Prostate gland (tissue), 2 donors: ENCODE data around the gene C5orf63. TPM values are rescaled to one million over a fixed set of nuclear protein-coding genes. Genes with fewer than 3 reads are reported as not detected.

ENCODE experiments used
- DNase-seq: peaks from one replicate; pipeline ENCODE4 v3.0.0-alpha.2; 2019; ENCODE audit warnings: low spot score
- H3K27ac ChIP-seq, 2 donors: fragments of 200-600 bp; sonication (generic); 2 replicates each; pipeline ENCODE4 v1.5.1; 2017 to 2019
- H3K27me3 ChIP-seq: fragments of 200-600 bp; sonication (generic); replicated peaks from 2 replicates; pipeline ENCODE4 v1.5.1; 2019; ENCODE audit not compliant: insufficient read depth
- H3K36me3 ChIP-seq, 2 donors: fragments of 200-600 bp; sonication (generic); 1 replicate in 1 of 2; 2 replicates in 1 of 2; pipeline versions ENCODE4 v1.5.1 to v1.8.1; 2017 to 2019
- H3K4me1 ChIP-seq: fragments of 200-600 bp; sonication (generic); replicated peaks from 2 replicates; pipeline ENCODE4 v1.5.1; 2019
- H3K4me3 ChIP-seq, 2 donors: fragments of 200-600 bp; sonication (generic); 2 replicates each; pipeline ENCODE4 v1.5.1; 2017 to 2019
- H3K9me3 ChIP-seq: fragments of 200-600 bp; sonication (generic); 2 replicates; pipeline ENCODE4 v1.5.1; 2017
- POLR2A ChIP-seq: fragments of 450-650 bp; IDR thresholded peaks from one replicate; pipeline ENCODE4 v1.6.1; 2016; ENCODE audit warnings: antibody characterized with exemption, mild to moderate bottlenecking
- POLR2AphosphoS5 ChIP-seq: sonication (generic); formaldehyde crosslinking; IDR thresholded peaks from one replicate; pipeline ENCODE4 v1.6.1; 2017; ENCODE audit warnings: antibody characterized with exemption
- WGBS: methylation state at CpG from one replicate; pipeline ENCODE4 v1.1.5; 2018; 5-methylcytosine and 5-hydroxymethylcytosine counted together
- intact Hi-C: fragments of 100-400 bp; cut with DNase I; formaldehyde crosslinking; loops from one replicate; pipeline ENCODE4 v1.14.2; 2022
- total RNA-seq, 2 donors: library from RNA; depleted of rRNA; stranded (reverse); fragments of >200 nt; gene quantifications; one replicate each; pipeline ENCODE4 v1.1.0, GENCODE V29; 2016
- TF ChIP-seq, protein P1 (sequence below), 4 experiments: fragments of 200-600 bp in 2 of 4; fragments of 450-650 bp in 2 of 4; sonication (generic) in 2 of 4; IDR thresholded peaks; 1 replicate in 3 of 4; 2 replicates in 1 of 4; pipeline ENCODE4 v1.5.1; 2016 to 2019; ENCODE audit warnings: antibody characterized with exemption in 4 of 4, mild to moderate bottlenecking in 2 of 4, moderate library complexity in 2 of 4

The C5orf63 gene
- total RNA-seq, 2 donors from 2014 or later, result 1.5 to 14.9 TPM

DNA sequence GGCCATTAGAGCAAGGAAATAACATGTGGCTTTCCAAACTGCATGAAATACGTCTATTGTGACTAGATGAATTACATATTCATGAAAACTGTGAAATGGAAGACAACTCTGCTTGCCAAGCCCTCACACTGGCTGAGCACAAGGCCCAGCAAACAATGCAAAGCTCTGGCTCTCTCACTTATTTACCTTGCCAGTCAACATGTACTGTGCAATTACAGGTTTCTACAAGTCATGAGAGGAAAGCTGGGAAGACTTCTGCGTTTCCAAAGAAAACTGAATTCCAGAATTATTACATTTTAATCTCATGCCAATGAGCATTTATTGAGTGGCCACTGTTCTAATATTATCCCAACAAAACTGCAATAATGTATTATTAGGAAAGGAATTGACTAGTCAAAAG, 12.1 kb upstream of the C5orf63 start:
- H3K4me3 ChIP-seq, result no peak overlapping the region
- H3K27ac ChIP-seq, result no peak overlapping the region
- H3K9me3 ChIP-seq, result no peaks in the 10 kb centered on the region
- intact Hi-C loops, result no loop called here
- 41% methylated on average over 2 of the region's 2 CpGs for WGBS
- DNase-seq, result no peak
- TF ChIP-seq POLR2A (no peak), POLR2AphosphoS5 (no peak)
- TF ChIP-seq, protein P1, sequence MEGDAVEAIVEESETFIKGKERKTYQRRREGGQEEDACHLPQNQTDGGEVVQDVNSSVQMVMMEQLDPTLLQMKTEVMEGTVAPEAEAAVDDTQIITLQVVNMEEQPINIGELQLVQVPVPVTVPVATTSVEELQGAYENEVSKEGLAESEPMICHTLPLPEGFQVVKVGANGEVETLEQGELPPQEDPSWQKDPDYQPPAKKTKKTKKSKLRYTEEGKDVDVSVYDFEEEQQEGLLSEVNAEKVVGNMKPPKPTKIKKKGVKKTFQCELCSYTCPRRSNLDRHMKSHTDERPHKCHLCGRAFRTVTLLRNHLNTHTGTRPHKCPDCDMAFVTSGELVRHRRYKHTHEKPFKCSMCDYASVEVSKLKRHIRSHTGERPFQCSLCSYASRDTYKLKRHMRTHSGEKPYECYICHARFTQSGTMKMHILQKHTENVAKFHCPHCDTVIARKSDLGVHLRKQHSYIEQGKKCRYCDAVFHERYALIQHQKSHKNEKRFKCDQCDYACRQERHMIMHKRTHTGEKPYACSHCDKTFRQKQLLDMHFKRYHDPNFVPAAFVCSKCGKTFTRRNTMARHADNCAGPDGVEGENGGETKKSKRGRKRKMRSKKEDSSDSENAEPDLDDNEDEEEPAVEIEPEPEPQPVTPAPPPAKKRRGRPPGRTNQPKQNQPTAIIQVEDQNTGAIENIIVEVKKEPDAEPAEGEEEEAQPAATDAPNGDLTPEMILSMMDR (IDR thresholded peaks at IDR 0.05), result no peak
- H3K4me1 ChIP-seq, result no peaks in the 10 kb centered on the region
- H3K27me3 ChIP-seq, result no peaks in the 10 kb centered on the region
- H3K36me3 ChIP-seq, result no peaks in the 10 kb centered on the region

DNA sequence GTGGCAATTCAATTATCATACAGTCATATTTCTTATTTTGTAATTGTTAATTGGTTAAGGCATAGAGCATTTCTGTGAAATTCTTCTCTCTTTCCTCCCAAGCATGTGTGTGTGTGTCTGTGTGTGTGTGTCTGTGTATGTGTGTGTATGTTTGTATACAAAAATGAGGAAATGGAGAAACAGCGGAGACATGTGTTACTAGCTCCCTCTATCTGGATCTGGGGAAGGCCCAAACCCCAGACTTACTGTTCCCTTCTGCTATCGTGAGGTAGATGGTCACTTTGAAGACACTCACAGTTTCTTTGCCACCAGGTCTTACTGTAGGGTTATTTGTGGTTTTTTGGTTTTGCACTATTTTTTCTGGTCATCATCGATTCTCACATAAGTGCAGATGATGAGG, 11.4 kb upstream of the C5orf63 start:
- no peak for DNase-seq
- WGBS, result 90% methylated on average over 3 of the region's 3 CpGs
- Histone ChIP-seq H3K9me3 (no peaks in the 10 kb centered on the region), H3K4me3 (no peak overlapping the region), H3K27ac (no peak overlapping the region), H3K36me3 (no peaks in the 10 kb centered on the region), H3K27me3 (no peaks in the 10 kb centered on the region), H3K4me1 (no peaks in the 10 kb centered on the region)
- intact Hi-C loops, result no loop called here
- TF ChIP-seq POLR2AphosphoS5 (no peak), POLR2A (no peak)
- TF ChIP-seq, protein P1 (IDR thresholded peaks at IDR 0.05), result no peak

DNA sequence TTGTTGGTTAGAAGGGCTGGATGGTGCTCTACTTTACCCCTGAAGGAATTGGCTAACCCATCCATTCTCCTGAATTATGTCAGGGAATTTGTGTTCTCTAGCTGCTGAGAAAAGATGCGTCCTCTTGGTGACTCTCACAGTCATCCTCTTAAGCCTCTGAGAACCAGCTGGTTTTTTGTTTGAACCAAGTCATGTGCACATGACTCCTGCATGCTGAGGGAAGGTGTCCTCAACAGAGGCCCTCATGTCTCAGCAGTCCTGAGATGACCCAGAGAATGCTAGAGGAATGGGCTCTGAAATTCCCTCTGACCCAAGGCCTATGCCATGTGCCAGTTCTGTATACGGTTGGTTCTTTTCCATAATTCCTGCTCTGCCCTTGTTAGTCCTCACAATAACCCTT, 10.4 kb upstream of the C5orf63 start:
- intact Hi-C loops, result no loop called here
- TF ChIP-seq POLR2A (no peak), POLR2AphosphoS5 (no peak)
- TF ChIP-seq, protein P1 (IDR thresholded peaks at IDR 0.05), result no peak
- H3K4me1 ChIP-seq, result no peaks in the 10 kb centered on the region
- H3K36me3 ChIP-seq, result no peaks in the 10 kb centered on the region
- no peak overlapping the region for H3K4me3 ChIP-seq
- no peak for DNase-seq
- 100% methylated on average over 2 of the region's 2 CpGs for WGBS
- no peak overlapping the region for H3K27ac ChIP-seq
- no peaks in the 10 kb centered on the region for H3K9me3 ChIP-seq
- no peaks in the 10 kb centered on the region for H3K27me3 ChIP-seq

DNA sequence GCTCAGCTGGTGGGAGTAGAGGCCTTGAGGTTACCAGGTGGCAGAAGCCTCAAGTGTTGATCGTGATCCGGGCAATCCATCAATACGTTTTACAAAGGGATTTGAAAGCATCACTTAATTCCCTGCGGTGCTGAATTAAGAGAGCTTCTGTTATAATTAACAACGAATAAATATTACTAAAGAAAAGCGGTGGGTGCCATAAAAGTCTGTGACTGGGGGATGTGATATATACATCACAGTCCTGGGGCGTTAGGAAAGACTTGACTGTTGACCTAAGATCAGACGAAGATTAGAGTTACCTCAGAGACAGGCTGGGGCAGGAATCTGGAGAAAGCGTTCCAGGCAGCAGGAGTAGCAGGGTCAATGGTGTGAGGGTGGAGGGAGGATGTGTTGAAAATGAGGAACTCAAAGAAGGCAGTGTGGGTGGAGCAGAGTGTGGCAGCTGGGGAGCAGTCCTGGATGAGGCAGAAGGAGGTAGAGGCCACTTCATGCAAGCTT, 6.7 kb upstream of the C5orf63 start:
- H3K4me1 ChIP-seq, result no peaks in the 10 kb centered on the region
- 19% methylated on average over 9 of the region's 9 CpGs for WGBS
- H3K4me3 ChIP-seq, result no peak overlapping the region
- DNase-seq, result peak; percentile 41
- no peak overlapping the region for H3K27ac ChIP-seq
- no peaks in the 10 kb centered on the region for H3K27me3 ChIP-seq
- no peaks in the 10 kb centered on the region for H3K9me3 ChIP-seq
- intact Hi-C loops, result no loop called here
- TF ChIP-seq POLR2A (no peak), POLR2AphosphoS5 (no peak)
- TF ChIP-seq, protein P1 (IDR thresholded peaks at IDR 0.05), result no peak
- no peaks in the 10 kb centered on the region for H3K36me3 ChIP-seq

DNA sequence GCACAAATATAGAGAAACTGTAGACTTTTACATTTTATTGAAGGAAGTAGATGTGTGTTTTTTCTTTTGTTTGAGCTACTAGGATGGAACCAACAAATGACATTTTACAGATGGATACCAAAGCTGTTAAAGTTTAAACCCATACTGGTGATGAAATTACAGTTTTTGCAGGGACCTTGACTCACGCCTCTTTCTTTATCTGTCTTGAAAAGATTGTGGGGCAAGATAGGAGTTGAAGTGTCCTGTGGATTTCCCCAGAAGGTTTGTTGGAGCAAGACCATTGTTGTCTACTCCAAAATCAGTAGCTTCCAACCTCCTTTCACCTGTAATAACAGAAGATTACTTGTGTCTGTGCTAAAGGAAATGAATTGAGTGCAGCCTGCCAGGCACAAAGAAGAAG, 4.1 kb upstream of the C5orf63 start:
- intact Hi-C loops, result no loop called here
- no peak overlapping the region for H3K4me3 ChIP-seq
- no peaks in the 10 kb centered on the region for H3K9me3 ChIP-seq
- TF ChIP-seq, protein P1 (IDR thresholded peaks at IDR 0.05), result no peak
- no peak for TF ChIP-seq POLR2AphosphoS5
- TF ChIP-seq POLR2A, result no peak
- no peak overlapping the region for H3K27ac ChIP-seq
- H3K36me3 ChIP-seq, result no peaks in the 10 kb centered on the region
- WGBS, result 55% methylated on average over 1 of the region's 1 CpG
- no peak for DNase-seq
- H3K27me3 ChIP-seq, result no peaks in the 10 kb centered on the region
- no peaks in the 10 kb centered on the region for H3K4me1 ChIP-seq
